ENCODE data around the gene EHMT1.

The EHMT1 gene

DNA sequence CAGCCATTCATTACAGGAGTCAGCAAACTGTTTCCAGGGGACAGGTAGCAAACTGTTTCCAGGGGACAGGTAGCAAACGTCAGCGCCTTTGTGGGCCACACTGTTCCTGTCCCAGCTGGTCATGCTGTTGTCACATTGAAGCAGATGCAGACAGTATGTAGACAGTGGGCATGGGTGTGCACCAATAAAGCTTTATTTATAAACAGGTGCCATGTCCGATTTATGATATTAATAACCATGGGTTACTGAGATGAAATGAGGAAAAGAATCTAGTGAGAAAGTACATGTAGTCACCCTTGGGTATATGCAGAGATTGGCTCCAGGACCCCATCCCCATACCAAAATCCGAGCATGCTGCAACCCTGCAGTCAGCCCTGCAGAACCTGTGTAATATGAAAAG, 122.5 kb downstream of the EHMT1 start:
- no peak for DNase-seq (ENCODE audit: low spot score)

DNA sequence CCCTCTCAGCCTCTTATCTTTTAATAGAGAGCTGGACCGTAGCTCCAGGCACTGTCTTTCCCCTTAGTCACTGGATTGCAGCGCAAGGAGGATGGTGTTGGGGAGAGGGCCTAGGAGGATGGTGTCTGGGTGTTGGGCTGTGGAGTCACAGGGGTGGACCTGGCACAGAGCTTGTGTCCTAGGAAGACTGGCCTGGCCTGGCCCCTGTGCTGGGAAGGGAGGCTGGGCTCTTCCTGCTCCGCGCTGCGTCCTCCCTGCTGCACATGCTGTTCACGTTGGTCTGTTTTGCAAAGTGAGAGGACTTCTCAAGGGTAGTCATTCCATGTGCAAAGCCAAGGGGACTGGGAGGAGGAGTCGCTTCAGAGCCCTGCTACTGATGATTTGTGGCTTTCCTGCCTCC, 123.9 kb downstream of the EHMT1 start:
- DNase-seq (ENCODE audit: low spot score): no peak

DNA sequence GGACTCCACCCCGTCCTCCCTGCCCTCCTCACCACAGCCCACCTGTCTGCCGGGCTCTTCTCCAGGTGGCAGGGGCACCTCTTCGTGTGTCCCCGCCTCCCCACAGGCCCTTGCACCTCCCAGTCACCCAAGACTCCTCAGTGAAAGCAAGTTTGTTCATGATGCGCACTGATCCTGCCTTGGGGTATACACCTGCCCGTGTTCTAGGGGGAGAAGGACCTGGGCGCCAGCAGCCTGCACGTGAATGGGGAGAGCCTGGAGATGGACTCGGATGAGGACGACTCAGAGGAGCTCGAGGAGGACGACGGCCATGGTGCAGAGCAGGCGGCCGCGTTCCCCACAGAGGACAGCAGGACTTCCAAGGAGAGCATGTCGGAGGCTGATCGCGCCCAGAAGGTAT, 124.9 kb downstream of the EHMT1 start:
- DNase-seq (ENCODE audit: low spot score): no peak

DNA sequence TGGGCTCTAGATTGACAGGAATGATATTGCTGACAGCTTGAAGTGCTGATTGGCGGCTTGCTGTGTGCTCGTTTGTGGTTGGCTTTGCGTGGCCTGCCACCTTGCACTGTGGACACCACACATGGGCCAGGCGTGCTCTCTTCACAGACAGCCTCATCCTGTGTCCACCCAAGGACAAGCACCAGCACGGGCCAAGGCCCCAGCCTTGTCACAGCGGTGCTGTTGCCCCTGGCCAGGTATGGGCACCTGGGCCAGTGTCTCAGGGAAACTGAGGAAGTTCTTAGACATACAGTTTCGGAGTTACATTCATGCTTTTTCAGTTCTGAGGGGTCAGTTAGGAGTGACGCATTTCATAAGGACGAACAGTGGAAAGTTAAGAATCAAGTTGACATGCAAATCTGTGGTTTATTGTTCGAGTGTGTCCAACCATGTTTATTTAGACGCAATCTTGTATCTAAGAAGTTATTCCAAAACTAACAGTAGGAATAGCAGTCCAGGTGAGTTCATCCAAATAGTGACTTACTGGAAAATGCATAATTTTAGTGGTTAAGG, 125.9 kb downstream of the EHMT1 start:
- no peak for DNase-seq (ENCODE audit: low spot score)

DNA sequence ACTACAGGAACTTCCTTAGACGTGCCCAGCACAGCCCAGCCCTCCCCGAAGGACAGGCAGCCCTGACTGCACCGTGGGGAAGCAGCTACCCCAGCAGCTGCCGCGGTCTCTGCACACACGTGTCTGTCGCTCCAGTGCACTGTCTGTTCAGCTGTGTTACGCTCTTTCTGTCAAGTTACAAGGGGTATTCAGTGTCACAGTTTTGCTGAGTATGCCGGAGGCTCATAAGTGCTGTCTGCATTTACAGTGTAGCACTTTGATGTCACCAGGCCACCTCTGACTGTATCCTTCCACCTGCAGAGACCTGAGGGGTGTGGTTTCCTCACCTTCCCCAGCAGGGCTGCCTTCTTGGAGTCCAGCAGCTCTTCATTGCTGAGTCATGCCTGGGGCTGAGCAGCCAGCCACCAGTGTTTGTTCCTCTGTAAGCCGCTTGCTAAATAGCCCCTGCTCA, 126.8 kb downstream of the EHMT1 start:
- no peak for DNase-seq (ENCODE audit: low spot score)

DNA sequence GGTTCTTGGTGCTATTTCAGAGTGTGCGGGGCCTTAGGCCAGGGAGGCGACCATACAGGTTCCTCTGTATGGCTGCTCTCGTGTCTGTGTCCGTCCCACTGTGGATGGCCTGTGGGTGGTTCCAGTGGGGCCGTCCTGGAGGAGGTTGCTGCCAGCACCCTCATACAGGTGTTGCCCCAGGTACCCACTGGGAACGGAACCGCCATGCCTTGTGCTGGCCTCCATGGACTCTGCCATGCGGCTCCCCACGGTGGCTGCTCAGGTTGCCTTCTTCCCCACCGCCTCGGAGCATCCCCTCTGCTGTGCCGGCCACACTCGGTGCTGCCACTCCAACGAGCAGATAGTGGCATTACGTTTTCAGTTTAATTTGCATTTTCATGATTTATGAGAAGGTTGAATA, 129.5 kb downstream of the EHMT1 start:
- no peak for DNase-seq (ENCODE audit: low spot score)

DNA sequence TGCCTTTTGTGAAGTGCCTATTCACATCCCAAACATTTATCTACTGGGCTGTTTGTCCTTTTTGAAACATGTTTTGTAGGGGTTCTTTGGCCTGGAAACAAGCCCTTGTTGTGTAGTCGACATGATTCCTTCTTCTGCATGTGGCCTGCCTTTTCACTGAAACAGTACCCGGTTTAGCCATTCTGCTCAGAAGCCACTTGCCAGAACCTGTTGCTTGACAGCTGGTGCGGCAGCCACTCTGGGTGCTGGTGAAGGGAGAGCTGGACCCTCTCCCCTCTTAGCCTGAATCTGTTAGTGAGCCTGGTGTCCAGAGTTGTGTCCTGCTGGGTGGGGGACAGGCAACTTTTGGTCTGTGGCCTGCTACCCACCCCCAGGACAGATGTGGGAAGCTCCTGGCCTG, 129.9 kb downstream of the EHMT1 start:
- no peak for DNase-seq (ENCODE audit: low spot score)

DNA sequence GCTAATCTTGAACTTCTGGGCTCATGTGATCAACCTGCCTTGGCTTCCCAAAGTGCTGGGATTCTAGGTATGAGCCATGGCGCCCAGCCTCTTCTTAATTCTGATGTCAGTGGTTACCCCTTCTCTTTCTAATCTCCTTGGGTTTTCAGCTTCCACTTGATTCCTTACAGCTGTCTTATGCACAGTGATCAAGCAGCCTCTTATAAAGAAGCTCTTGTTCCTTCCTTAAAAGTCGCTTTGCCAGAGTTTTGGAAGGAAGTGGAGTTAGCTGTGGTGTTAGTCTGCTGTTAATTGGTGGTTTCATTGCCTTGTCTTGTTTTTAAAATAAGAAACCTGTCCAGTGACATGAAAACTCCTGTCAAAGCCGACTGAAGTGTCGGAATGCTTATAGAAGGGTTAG, 130.7 kb downstream of the EHMT1 start:
- DNase-seq (ENCODE audit: low spot score): no peak

DNA sequence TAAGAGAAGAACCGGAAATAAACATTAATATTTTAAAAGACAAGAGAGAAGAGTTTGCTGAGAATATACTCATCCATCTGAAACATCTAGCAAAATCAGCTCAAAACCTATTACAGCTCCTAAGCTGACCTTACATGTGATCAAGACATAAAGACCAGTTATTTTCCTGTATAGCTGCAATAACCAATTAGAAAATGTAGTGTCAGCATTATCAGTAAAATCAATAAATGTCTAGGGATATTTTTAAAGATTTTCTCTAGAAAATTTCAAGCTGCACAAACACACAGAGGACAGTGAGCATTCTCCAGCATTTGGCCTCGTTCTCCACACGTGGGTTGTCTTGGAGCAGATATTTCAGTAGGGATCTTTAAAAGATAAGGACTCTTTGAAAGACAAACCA, 131.2 kb downstream of the EHMT1 start:
- no peak for DNase-seq (ENCODE audit: low spot score)

DNA sequence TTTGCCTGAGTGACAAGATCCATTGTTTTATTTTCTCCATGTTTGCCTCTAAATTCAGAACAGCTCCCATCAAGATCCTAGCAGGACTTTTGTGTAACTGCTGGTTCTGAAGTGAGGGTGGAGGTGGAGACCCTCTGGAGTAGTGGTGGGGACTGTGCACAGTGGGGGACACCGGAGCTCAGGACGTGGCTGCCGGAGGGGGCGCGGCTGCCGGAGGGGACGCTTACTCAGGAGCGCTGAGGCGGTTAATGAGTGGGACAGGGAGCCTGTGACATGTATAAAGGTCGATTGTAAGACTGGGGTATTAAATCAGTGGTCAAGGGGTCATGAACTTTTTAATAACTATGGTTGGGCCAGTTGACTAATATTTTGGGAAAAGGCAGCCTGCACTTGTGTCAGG, 131.8 kb downstream of the EHMT1 start:
- DNase-seq (ENCODE audit: low spot score): no peak

DNA sequence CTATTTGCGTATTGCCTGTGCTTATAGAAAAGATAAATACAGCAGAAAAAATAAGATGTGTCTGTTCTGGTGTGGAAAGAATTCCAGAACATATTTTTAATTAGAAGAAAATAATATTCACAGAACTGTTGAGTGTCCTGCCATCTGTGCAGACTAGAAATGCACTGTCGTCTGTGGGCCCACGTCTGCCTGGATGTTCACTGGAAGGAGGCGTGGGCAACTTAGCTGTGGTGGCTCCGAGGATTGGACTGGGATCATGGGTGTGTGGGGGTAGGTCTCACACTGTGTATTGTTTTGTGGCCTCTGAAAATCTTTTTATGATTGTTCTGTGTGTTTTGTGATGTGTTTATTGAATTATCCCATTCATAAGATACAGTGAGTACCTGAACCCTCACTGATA, 132.8 kb downstream of the EHMT1 start:
- no peak for DNase-seq (ENCODE audit: low spot score)

DNA sequence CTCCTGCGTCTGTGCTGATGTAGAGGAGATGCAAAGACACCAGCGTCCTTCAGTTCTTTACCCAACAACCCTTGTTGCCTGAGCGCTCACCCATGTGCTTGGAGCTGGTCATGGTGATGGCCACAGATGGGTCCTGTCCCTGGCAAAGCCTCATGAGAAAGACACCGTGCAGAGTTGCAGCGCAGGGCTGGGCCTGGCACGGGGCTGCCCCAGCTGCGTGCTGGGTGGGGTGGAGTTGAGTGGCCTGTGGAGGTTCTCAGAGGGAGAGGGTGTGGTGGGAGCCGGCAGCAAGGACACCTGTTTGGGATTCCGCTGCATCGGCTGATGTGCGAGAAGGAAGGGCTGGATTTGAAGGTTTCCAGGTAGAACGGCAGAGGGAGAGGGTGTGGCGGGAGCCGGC, 133.6 kb downstream of the EHMT1 start:
- no peak for DNase-seq (ENCODE audit: low spot score)

DNA sequence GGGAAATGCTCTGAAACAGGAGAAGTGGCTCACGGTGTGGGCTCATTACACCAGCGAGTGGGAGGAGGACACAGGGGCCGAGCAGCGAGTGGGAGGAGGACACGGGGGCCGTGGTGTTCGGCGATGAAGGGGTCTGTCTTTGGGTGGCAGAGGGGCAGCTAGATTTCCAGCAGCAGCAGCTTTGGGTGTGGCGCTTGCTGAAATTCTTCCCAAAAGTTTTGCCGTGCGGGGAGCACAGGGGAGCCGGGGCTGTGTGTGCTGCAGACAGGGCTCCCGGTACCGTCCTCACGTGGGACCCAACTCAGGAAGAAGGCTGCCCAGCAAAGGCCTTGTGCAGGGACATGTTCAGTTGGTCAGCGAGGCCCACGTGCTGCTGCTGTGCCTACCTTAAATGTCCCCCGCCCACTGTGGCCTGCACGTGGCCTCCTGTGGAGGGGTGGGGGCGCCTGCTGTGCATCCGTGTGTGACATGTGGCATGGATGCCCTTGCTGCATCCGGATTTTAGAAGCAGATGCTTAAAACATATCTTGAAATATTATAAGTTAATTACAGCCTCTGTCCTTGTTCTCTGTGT, 134.5 kb downstream of the EHMT1 start:
- no peak for DNase-seq (ENCODE audit: low spot score)

DNA sequence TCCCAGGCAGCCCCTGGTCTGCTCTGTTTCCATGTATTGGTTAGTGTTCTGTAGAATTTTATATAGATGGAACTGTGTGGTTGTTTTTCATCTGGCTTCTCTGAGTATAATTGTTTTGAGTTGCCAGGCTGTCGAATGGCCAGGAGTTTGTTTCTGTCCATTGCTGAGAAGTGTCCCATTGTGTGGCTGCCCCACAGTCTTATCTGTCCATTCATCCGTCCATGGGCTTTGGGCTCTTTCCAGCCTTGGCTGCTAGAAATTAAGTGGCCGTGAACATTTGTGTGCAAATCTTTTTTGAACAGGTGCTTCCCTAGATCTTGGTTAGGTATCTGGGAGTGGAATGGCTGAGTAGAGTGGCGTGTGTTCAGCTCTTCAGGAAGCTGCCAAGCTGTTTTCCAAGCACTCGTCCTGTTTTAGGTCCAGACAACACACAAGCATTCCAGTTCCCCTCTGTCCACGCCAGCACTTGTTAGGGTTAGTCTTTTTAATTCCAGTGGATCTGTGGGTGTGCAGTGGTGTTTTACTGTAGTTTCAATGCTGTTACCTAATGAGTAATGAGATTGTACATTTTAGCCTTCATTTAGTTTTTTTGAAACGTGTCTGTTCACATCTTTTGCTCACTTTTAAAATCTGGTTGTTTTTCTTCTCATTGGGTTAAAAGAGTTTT, 136.6 kb downstream of the EHMT1 start:
- no peak for DNase-seq (ENCODE audit: low spot score)

DNA sequence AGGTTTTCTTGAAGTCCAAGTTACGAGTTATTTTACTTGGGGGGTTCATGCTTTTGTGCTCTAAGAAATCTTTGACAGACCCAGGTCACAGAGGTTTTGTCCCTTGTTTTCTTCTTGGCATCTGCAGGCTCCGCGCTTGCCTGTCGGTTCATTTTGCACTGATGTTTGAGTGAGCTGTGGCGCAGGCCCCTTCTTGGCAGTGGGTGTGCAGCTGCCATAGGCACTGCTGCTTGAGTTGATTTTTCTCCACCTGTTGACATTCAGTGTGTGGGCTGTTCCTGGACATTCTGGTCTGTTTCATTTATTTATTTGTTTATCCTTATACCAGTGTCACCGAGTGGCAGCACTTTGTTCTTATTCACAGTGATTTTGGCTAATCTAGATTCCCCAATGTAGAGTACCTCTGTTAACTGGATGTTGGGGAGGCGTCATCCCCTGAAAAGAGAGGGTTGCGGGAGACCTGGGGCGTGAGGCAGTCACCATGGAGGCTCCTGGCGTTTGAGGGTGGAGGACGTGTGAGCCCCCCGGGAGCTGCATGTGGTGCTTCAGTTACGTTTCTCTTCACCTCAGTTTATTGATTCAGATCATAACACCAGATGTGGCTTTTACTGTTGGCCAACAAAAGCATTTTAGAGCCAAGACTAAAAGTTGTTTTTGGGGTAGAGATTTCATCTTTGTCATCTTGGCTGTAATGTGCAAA, 137.4 kb downstream of the EHMT1 start:
- no peak for DNase-seq (ENCODE audit: low spot score)

DNA sequence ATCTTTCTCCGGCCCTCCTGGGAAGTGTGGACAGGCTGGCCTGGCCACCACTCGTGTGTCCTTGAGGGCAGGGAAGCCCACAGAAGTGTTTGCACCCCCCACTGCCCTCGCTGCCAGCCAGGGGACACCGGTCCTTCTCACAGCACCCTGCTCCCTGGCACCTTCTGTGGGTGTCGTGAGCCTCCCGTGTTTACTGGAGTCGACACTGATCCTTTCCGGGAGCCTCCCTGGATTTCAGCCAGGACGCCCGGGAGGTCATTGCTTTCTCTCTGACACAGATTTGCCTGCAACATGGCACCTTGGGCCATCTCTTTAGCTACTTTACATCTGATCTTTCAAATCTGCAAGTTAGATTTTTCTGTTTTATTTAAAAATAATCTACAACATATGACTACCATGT, 138.3 kb downstream of the EHMT1 start:
- DNase-seq (ENCODE audit: low spot score): no peak

DNA sequence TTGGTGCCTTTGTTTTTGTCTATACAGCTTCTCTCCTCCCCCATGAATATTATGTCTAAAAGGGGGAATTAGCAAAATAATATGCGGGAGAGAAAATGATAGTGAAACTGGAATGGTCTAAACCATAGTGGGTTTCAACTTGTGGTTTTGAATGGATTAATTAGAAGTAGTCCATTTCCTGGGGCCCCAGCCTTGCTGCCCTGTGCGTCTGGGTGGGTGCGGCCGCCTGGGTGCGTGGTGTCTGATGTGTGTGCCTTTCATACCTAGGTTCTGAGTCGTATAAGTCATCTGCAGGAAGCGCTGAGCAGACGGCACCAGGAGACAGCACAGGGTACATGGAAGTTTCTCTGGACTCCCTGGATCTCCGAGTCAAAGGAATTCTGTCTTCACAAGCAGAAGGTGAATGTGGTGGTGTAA, 138.8 kb downstream of the EHMT1 start:
- DNase-seq (ENCODE audit: low spot score): no peak

DNA sequence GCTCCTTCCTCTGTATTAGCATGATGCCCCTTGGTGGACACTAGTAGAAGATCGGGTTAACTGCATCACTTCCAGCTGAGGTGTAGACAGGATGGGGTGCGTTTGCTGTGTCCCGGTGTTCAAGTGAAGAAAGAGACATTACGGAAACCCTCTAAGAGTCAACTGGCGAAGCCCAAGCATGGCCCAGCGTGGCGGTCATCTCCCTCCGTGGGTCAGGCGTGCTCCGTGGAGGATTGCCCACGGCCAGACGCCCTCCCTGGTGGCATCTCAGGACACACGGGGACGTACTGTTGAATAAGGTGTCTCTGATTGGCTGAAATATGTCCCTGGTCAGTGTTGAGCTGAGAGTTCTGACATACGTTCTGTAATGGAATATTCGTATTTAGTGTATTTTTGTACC, 139.3 kb downstream of the EHMT1 start:
- no peak for DNase-seq (ENCODE audit: low spot score)

DNA sequence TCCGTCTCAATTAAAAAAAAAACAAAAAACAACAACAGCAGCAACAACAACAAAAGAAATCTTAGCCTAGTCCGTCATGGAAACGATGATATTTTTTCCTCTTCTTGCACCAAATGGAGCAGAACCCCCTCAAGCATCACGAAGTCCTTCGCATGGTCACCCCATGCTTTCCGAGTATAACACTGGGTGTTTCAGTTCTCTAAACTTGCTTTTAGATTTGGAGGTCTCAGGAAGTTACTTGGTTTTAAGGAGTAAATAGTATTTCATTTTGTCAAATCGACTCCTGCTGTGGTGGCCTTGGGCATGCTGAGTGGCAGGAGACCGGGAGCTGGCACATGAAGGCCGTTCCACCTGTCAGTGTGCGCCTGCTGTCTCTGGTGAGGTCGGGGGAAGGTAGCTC, 140.3 kb downstream of the EHMT1 start:
- no peak for DNase-seq (ENCODE audit: low spot score)

DNA sequence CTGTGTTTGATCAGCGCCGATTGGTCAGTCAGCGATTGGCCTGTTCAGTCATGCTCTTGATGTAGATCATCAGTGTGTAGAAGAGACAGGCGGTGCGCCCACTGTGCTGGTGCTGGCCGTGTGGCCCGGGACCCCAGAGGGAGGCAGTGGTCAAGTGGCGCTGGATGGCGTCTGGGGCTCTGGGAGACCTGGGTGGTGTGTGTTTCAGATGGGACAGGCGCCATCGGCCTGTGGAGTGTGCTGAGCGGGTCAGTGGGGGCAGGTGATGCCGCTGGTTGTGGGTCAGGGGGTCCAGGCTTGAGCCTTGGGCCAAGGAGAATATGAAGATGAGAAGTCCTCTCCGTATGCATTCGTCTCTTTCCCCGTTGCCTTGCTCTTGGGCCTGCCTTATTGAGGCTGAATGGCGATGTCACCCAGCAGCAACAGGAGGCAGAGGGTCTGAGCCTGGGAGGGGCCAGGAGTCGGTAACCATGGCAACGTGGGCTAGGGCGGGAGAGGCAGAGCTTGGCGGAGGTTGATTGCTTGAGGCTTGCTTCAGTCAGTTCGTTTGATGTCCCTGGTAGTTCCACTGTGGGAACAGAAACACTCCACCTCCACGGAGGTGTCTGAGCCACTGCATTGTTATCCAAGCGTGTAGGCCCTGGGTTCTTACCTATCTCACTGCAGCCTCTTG, 141.0 kb downstream of the EHMT1 start:
- DNase-seq (ENCODE audit: low spot score): no peak

DNA sequence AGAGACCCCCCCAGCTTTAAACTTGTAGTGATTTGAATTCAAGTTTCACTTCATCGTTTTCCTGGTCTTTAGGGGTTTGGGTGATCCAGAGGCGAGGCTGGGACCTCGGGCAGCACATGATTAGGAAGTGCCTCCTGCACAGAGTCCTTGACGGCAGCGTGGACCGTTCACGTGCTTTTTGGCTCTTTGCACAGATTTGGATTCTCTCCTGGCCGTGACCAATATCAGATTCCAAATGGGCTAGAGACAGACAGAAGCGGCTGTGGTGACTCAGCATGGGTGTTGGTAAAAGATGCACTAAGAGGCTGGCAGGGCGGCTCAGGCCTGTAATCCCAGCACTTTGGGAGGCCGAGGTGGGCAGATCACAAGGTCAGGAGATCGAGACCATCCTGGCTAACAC, 141.6 kb downstream of the EHMT1 start:
- DNase-seq (ENCODE audit: low spot score): no peak

DNA sequence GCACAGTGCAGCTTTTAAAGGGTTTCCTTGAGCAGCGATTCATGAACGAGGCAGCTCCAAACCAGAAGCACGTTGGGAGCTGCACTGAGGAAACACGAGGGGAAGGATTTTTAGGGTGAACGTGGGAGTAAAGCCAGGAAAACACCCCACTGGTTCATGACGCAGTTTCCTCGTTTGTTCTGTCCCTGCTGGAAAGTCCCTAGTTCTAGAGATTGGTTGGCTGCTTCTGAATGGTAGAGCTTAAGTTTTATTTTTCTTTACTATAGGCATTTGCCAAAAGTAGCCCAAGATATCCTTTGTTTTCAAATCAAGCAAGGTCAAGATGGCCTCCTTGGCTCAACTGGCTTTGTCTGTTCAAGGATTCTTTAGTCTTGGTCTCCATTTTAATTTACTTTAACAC, 142.2 kb downstream of the EHMT1 start:
- no peak for DNase-seq (ENCODE audit: low spot score)

DNA sequence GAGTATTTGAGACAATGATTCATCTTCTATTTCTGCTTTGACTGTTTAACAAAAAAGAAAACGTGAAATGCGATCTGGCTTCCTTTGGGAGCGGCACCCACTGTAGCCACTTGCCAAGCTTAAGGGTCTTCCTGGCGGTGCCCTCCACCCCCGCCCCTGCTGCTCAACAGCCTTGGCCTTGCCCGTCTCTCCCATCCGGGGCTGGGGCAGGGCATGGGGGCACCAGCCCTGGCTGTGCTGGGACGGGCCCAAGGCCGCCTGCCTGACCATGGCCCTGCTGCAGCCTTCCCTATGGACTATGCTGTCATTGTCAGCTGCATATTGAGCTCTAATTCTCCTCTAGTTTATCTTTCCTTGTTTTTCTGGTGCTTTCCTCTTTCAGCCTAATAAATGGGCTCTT, 143.0 kb downstream of the EHMT1 start:
- DNase-seq (ENCODE audit: low spot score): no peak
